UCSD-AML1 (cell line): ENCODE data around the gene PALLD.
A peak's percentile ranks its signal among the peaks of the same experiment; 100 is the strongest.
"Not testable (repeated sequence)": the region's sequence is repeated elsewhere in the genome, so short reads cannot be mapped to it uniquely, and the experiment has no call there.

ENCODE experiments used
- DNase-seq: peaks from one replicate; lab custom pipeline; 2025; ENCODE audit not compliant: unreplicated experiment; lab: John Stamatoyannopoulos, UW

The PALLD gene

GRCh38 chr4:168490711-168491110 lies 6.1 kb upstream of the PALLD start:
- DNase-seq: no peak

GRCh38 chr4:168491563-168491962 lies 5.3 kb upstream of the PALLD start:
- DNase-seq: no peak

DNA sequence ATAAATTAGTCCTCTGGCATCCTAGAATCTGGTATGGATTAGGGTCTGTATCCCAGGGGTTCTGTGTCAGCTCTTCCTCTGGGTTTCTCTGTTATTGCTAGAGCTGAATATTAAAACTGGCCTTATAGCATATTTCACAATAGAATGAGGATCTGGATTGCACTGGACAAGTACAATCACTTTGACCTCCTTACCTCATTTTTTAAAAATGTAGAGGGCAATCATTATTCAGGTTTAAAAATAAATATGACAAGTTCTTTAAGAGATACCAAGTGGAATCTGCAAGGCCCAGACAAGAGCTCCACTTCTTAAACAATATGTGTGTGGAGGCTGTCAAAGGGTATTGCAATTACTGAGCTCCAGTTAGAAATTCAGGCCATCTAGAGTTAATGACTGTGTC lies 1.4 kb downstream of the PALLD start:
- DNase-seq: no peak

DNA sequence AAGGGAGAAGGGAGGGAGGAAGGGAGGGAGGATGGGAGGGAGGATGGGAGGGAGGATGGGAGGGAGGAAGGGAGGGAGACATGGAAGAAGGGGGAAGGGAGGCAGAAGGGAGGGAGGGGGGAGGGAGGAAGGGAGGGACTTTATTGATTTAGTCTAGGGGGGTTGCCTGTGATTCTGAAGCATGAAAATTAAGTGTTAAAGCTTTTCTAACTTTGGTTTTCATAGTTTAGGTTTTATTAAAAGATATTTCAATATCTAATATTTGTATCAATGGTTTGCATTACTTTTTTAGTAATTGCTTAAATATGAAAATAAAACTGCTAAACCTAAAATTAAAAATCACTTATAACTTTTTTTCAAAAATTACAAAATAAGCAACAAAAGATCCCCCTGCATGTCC lies 2.4 kb downstream of the PALLD start:
- DNase-seq: no peak

DNA sequence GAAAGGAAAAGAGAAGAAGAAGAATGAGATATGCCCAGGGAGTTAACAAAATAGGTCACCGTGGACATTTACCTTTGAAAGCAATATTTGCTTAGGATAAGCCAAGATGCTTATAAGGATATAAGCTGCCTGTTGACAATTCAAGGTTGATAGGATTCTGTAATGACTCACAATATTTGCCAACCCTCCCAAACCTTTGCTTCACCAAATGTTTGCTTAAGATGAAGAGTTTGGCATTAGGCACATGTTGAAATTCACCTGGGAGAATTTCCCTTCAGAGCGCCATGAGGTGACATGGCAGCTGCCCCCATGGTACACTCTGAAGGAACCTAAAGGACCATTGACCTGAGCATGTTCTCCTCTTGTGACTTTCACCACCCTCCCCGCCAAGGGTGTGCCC lies 4.6 kb downstream of the PALLD start:
- no peak for DNase-seq

DNA sequence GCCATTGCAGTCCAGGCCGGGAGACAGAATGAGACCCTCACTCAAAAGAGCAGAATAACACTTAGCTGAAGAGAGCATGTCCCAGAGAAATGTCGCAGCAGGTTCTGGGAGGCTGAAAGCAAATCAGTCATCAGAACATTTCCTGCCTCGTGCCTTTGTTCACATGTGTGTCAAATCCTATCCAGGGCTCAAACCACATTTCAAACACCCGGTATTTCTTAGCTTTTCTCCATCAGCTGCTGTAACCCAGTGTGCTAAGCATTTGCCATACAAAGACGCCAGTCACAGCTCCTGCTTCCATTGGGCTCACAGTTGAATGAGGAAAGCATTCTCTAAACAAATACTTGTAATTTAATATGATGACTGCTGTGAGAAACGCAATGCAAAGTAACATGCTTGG lies 6.0 kb downstream of the PALLD start:
- DNase-seq: no peak

DNA sequence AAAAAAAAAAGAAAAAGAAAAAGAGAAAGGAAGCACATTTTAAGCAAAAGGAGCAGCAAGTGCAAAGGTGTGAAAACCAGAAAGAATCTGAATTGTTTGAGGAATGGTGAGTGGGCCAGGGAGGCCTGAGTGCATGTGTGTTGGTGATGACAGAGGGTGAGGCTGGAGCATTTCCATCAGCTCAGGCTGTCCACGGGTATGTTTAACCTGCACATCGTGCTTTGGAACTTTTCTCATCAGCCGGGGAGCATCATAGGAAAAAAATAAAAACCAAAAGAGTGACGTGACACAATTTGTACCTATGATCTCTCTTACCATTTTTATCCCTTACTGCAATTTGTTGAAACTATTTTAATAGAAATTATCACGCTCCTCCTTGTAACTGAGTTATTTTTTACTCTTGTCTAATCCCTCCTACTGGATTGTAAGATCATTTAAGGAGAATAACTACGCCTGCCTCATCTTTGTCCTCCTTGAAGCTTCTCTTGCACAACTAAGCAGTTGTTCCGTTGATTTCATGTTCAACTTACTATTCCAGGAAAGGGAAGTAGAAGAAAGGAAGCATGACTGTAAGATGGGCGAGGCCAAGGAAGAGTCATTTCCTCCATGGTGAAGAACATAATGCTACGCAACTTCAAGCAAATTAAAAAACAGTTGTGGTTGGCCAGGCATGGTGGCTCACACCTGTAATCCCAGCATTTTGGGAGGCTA lies 7.0 kb downstream of the PALLD start:
- peak; percentile 12 for DNase-seq

- DNase-seq: no peak
Measured at GRCh38 chr4:168504526-168504925, 7.7 kb downstream of the PALLD start.

DNA sequence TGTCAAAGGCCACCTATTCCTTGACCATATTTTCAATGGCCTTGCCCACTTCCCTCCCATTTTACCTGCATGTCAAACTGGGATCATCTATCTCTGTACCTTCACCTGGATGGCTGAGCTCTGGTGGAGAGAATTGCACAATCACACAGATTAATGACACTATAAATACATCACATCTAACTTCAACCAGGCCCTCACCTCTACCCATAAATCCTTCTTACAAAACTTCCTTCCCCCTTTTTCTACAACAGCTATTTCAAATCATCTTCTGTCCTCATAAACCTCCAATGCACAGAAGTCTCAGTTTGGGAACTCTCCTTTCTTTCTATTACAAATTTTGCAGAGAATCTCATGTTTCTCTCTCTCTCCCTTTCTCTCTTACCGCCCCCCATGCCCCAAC lies 9.2 kb downstream of the PALLD start:
- DNase-seq: no peak

DNA sequence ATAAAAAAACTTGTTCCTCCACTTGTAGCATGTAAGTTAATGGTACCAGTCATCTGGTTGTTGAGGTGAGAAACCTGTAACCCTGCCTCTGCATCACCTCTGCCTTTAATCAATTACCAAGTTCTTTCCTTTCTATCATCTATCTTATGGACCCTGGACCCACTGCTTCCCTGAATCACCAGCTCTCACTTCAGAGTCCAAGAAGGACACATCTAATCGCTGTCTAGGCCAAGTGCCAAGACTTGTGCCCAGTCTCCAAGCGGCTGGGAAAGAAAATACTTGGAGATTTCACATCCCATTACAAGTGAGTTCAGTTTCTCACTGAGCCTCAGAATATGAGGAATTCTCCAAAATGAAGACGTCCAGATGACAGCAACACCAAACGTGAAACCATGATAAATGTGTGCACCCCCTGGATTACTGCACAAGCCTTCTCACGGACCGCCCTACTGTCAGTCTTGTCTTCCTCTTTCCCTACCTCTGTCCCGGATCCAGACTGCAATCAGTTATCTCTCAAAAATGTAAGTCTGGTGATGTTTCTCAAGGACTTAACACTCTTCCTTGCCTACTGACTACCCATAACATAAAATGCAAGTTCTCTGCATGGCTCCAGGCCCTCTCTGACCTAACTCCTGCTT lies 10.4 kb downstream of the PALLD start:
- no peak for DNase-seq

- DNase-seq: no peak
Measured at GRCh38 chr4:168508683-168509082, 11.8 kb downstream of the PALLD start.

- DNase-seq: no peak
Measured at GRCh38 chr4:168509786-168510185, 12.9 kb downstream of the PALLD start.

DNA sequence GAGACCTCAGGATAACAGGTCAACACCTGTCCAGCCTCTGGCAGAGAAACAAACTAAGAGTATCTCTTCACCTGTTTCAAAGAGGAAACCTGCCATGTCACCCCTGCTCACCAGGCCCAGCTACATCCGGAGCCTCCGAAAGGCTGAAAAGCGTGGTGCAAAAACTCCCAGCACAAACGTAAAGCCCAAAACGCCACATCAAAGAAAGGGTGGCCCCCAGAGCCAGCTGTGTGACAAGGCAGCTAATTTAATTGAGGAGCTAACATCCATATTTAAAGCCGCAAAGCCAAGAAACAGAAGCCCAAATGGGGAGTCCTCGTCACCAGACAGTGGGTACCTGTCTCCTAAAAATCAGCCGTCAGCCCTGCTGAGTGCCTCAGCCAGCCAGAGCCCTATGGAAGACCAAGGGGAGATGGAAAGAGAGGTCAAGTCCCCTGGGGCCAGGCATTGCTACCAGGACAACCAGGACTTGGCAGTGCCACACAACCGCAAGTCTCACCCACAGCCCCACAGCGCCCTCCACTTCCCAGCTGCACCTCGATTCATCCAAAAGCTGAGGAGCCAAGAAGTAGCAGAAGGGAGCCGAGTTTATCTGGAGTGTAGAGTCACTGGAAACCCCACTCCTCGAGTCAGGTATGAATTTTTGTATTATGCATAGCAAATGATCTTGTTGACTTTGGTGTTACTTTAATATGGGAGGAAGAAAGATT lies 15.1 kb downstream of the PALLD start:
- peak; percentile 16 for DNase-seq

GRCh38 chr4:168513826-168514225 lies 17.0 kb downstream of the PALLD start:
- not testable (repeated sequence) for DNase-seq

- DNase-seq: no peak
Measured at GRCh38 chr4:168514249-168514852, 17.5 kb downstream of the PALLD start.

DNA sequence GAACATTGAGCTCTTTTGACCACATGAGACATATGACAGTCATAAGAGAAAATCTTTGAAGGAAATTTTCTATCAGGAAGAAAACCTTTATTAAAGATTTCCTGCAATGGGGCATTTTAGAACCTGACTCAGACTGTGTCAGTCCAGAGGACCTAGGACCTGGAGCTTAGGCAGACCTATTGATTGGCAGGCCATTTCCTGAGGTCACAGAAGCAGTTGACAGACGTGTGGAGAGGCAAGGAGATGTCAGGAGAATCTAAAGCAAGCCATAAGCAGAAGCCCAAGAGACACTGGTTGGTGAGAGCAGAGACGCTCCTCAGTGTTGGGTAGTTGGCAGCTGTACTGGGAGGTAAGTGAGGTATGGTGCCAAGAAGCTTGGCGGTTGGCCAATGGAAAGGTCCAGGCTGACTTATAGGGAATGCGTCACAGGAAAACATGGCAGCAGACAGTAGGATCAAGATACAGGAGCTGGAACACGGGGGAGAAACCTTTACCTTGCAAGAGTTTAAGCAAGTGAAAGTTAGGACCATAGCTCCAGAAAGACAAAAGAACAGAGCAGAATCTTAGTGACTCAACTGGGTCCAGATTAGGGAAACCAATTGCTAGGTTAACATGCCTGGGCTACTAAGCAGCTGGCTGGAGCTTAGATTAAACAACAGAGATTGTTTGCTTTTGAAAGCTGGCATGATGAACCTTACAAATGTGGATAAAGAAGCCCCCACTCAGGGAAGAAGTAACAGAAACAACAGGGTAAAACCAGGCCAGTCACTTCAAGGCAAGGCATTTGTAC lies 18.6 kb downstream of the PALLD start:
- no peak for DNase-seq

GRCh38 chr4:168516841-168517240 lies 20.0 kb downstream of the PALLD start:
- no peak for DNase-seq

- no peak for DNase-seq
Measured at GRCh38 chr4:168519576-168519975, 22.7 kb downstream of the PALLD start.

GRCh38 chr4:168521721-168522120 lies 24.9 kb downstream of the PALLD start:
- DNase-seq: no peak

DNA sequence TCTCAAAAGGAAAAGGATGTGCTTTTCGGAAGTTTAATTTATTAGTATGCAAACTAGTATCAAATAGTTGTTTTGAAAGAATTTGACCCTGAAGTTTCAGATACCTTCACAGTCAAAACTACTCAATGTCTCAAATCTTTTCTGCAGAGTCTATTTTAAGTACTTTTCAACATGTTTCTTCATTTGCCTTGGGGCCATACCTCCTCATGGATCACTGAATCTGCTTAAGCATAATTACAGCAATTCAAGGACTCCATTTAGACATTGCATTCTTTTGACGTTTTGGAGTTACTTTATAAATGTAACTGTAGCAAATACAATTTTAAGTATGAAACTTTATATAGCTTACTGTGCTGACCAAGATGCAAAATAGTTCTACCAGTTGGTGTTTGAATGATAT lies 25.5 kb downstream of the PALLD start:
- no peak for DNase-seq

- DNase-seq: no peak
Measured at GRCh38 chr4:168522829-168523489, 26.1 kb downstream of the PALLD start.
